CD8-positive, alpha-beta memory T cell (primary cell): ENCODE measurements around the gene CELA3A. TPM values are rescaled to one million over a fixed set of nuclear protein-coding genes. Genes with fewer than 3 reads are reported as not detected.

ENCODE experiments used
- CTCF ChIA-PET: fragments of 350-600 bp; sonication (Branson Sonifier 250); formaldehyde crosslinking; loops from one replicate; lab custom pipeline; 2021; ENCODE audit warnings: antibody characterized with exemption; lab: Charles Lee
- POLR2A ChIA-PET: fragments of 350-600 bp; sonication (Branson Sonifier 250); formaldehyde crosslinking; loops from one replicate; lab custom pipeline; 2021; ENCODE audit warnings: antibody characterized with exemption; lab: Charles Lee
- DNase-seq, 5 donors: peaks; one replicate each; pipeline versions ENCODE4 v3.0.0 to v3.0.0-alpha.2; 2020 to 2022; ENCODE audit warnings: mixed read lengths in 1 of 5
- H3K27ac ChIP-seq: one replicate; pipeline ENCODE4 v1.7.0; 2013; ENCODE audit warnings: low read depth, mild to moderate bottlenecking, low read length, moderate library complexity
- H3K27me3 ChIP-seq: 2 replicates; pipeline ENCODE4 v1.7.0; 2013; ENCODE audit warnings: low read length, mild to moderate bottlenecking; ENCODE audit not compliant: insufficient read depth, poor library complexity, severe bottlenecking
- H3K36me3 ChIP-seq: 2 replicates; pipeline ENCODE4 v1.7.0; 2013; ENCODE audit warnings: mild to moderate bottlenecking, low read length, moderate library complexity; ENCODE audit not compliant: insufficient read depth
- H3K4me1 ChIP-seq: 2 replicates; pipeline ENCODE4 v1.7.0; 2013; ENCODE audit warnings: mild to moderate bottlenecking, low read length, moderate library complexity; ENCODE audit not compliant: insufficient read depth
- H3K4me3 ChIP-seq: 2 replicates; pipeline ENCODE4 v1.7.0; 2013; ENCODE audit warnings: mild to moderate bottlenecking, low read length
- H3K9me3 ChIP-seq: 2 replicates; pipeline ENCODE4 v1.7.0; 2013; ENCODE audit warnings: mild to moderate bottlenecking, low read length
- H3K27ac Mint-ChIP-seq, 8 donors: one replicate each; pipeline ENCODE4 v1.8.0; 2020 to 2021; ENCODE audit warnings: mixed read lengths in 8 of 8, mild to moderate bottlenecking in 6 of 8, inconsistent platforms in 3 of 8, moderate library complexity in 3 of 8
- H3K27me3 Mint-ChIP-seq, 2 donors: one replicate each; pipeline ENCODE4 v1.8.0; 2020 to 2021; ENCODE audit warnings: mixed read lengths in 2 of 2, mild to moderate bottlenecking in 1 of 2, moderate library complexity in 1 of 2
- H3K36me3 Mint-ChIP-seq, 3 donors: one replicate each; pipeline ENCODE4 v1.8.0; 2020 to 2021; ENCODE audit warnings: mixed read lengths in 3 of 3, inconsistent platforms in 1 of 3, mild to moderate bottlenecking in 1 of 3
- H3K4me1 Mint-ChIP-seq, 3 donors: one replicate each; pipeline ENCODE4 v1.8.0; 2020 to 2021; ENCODE audit warnings: mixed read lengths in 3 of 3, inconsistent platforms in 1 of 3, mild to moderate bottlenecking in 1 of 3
- H3K4me3 Mint-ChIP-seq, 7 donors: one replicate each; pipeline ENCODE4 v1.8.0; 2020 to 2021; ENCODE audit warnings: mixed read lengths in 7 of 7, mild to moderate bottlenecking in 6 of 7, moderate library complexity in 4 of 7, inconsistent platforms in 2 of 7
- H3K9me3 Mint-ChIP-seq, 5 donors: one replicate each; pipeline ENCODE4 v1.8.0; 2020 to 2022; ENCODE audit warnings: mixed read lengths in 5 of 5, mild to moderate bottlenecking in 3 of 5, moderate library complexity in 2 of 5, inconsistent platforms in 1 of 5
- polyA plus RNA-seq: library from polyadenylated mRNA; unstranded; fragments of 300-500 nt; fragmentation: Illumina TruSeq; gene quantifications from one replicate; pipeline ENCODE4 v1.2.3, GENCODE V29; 2021
- total RNA-seq, 2 experiments: library from RNA; stranded (reverse); gene quantifications; one replicate each; pipeline ENCODE4 v1.2.3, GENCODE V29; 2021

Gene CELA3A
- total and polyA plus RNA-seq, 3 experiments from 2014 or later = not detected

DNA sequence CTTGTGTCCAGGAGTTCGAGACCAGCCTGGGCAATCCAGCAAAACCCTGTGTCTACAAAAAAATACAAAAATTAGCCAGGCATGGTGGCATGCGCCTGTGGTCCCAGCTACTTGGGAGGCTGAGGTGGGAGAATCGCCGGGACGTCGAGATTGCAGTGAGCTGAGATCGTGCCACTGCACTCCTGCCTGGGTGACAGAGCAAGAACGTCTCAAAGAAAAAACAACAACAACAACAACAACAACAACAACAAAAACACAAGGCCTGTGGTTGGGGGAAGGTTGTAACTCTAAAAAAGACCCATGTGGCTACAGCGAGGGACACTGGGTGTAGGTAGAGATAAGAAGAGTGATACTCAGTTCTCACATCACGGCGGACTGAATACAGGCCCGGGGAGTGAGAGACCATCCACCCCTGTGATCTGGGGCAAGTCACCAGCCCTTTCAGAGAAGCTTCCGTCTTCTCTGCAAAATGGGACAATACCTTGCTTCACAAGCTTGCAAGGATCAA is 50.2 kb downstream of the CELA3A start:
- H3K27me3 Mint-ChIP-seq = peaks cover 0 to 2% of the 10 kb centered on the region in 2 donors
- peak overlapping the region; percentile 86 to 98 (median 89) for H3K4me3 Mint-ChIP-seq
- peaks cover 9 to 29% (median 10%) of the 10 kb centered on the region in 3 donors for H3K36me3 Mint-ChIP-seq
- H3K36me3 ChIP-seq = no peaks in the 10 kb centered on the region
- H3K9me3 ChIP-seq = no peaks in the 10 kb centered on the region
- H3K4me1 ChIP-seq = peaks cover 43% of the 10 kb centered on the region
- H3K27ac ChIP-seq = peak overlapping the region; percentile 87
- no peak for DNase-seq
- ChIA-PET POLR2A (interaction anchor here (0.6 to 6.0 kb wide), 6 partner anchors 7 to 268 kb away, joined by 3 to 139 read pairs (median 5); partner anchors contain the start of gene USP48), CTCF (interaction anchor here (1.2 to 8.5 kb wide), 6 partner anchors 10 to 39 kb away, joined by 3 to 77 read pairs (median 8); no protein-coding TSS in a partner anchor)
- H3K4me3 ChIP-seq = peak overlapping the region; percentile 35
- peaks cover 0 to 3% (median 0%) of the 10 kb centered on the region in 5 donors for H3K9me3 Mint-ChIP-seq
- peaks cover 44 to 61% (median 59%) of the 10 kb centered on the region in 3 donors for H3K4me1 Mint-ChIP-seq
- H3K27me3 ChIP-seq = no peaks in the 10 kb centered on the region
- peak overlapping the region in 7 of 8 donors; percentile 93 to 98 (median 96) for H3K27ac Mint-ChIP-seq

DNA sequence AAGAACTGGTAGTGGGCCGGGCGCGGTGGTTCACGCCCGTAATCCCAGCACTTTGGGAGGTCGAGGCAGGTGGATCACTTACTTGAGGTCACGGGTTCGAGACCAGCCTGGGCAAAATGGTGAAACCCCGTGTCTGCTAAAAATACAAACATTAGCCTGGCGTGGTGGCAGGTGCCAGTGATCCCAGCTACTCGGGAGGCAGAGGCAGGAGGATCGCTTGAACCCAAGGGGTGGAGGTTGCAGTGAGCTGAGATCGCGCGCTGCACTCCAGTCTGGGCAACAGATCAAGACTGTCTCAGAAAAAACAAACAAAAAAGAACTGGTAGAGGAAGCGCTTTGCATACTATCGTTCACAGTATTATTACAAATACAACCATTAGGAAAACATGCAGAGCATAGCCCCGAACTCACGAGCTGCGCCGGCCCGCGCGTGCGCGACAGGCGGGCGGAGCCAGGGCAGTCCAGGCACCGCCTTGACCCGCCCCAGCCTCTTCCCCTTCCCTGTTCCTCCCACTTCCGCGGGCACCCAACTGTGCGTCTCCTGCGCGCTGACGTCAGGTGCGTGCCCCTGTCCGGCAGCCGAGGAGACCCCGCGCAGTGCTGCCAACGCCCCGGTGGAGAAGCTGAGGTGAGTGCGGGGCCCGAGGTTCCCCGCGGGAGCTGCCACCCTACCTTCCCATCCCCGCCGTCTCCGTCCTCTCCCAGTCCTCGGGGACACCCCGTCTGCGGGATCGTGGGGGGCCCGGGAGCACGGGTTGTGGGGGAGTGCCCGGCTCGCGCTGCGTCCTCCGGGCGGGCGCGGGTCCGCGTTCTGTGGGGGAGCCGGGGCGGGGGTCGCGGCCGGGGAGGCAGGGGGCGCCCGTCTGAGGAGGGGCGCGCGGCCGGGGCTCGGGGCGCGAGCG is 50.9 kb downstream of the CELA3A start, which contains the start of gene CDC42:
CDC42 (plus strand) TSS at position 595 of the 902 bp plus-strand sequence. CDS start 25,770 bp downstream, outside the sequence.
- peak within 1 kb of the TSS; percentile 98 to 100 (median 100) for H3K4me3 Mint-ChIP-seq
- ChIA-PET CTCF (interaction anchor here (1.0 to 8.5 kb wide), 10 partner anchors 9 to 47 kb away, joined by 3 to 77 read pairs (median 3); no protein-coding TSS in a partner anchor), POLR2A (interaction anchor here (0.5 to 6.0 kb wide), 15 partner anchors 8 to 1548 kb away, joined by 3 to 139 read pairs (median 4); partner anchors contain the start of gene USP48)
- peak within 1 kb of the TSS; percentile 83 for H3K4me3 ChIP-seq
- peak; percentile 94 to 98 (median 97) for DNase-seq
- peak within 1 kb of the TSS; percentile 87 for H3K27ac ChIP-seq
- H3K27me3 ChIP-seq = no peaks in the 10 kb centered on the region
- H3K27me3 Mint-ChIP-seq = peaks cover 0 to 2% of the 10 kb centered on the region in 2 donors
- no peaks in the 10 kb centered on the region for H3K9me3 ChIP-seq
- H3K36me3 ChIP-seq = no peaks in the 10 kb centered on the region
- peaks cover 51 to 68% (median 66%) of the 10 kb centered on the region in 3 donors for H3K4me1 Mint-ChIP-seq
- peaks cover 50% of the 10 kb centered on the region for H3K4me1 ChIP-seq
- peaks cover 0 to 3% (median 0%) of the 10 kb centered on the region in 5 donors for H3K9me3 Mint-ChIP-seq
- peaks cover 10 to 36% (median 12%) of the 10 kb centered on the region in 3 donors for H3K36me3 Mint-ChIP-seq
- H3K27ac Mint-ChIP-seq = peak within 1 kb of the TSS; percentile 99 to 100 (median 100)

DNA sequence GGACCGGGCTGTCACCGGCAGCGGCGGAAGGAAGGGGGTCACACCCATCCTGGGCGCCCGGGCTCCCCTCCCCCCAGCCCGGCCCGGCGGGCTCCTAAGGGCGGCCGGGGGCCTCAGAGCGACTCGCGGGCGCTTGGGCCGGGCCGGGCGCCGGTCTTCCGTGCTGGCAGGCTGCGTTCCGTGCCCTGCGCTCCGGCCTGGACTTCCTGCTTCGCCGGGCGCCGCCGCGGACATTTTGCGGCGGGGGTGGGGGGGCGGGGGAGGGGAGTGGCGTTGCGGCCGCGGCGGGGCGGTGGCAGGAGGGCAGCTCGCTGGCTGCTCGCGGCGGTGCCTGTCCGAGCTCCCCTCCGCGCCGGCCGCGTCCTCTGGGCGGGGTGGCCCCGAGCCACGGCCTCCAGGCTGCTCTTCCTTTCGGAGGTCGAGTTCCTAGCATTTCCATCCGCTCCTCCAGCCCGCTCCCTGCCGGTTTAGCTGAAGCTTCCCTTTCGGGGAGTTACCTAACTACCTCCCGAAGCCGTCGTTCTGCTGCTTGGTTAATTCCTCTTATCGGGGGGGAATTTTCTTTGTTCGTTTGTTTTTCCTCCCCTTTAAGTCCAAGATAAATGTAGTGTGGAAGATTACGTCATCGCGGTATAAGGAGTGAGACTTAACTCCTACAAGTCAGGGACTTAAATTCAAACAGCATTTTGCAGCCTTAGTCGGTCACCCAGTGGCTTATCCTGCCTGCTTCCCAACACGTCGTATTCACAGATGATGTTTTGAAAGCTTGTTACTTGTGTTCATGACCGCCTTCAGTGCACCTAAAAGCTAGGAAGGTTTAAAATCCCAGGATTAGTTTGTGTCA is 51.8 kb downstream of the CELA3A start:
- POLR2A ChIA-PET = interaction anchor here (0.5 to 6.0 kb wide), 14 partner anchors 13 to 1548 kb away, joined by 3 to 139 read pairs (median 4); partner anchors contain the start of gene USP48
- peak overlapping the region; percentile 83 for H3K4me3 ChIP-seq
- peak overlapping the region; percentile 87 for H3K27ac ChIP-seq
- Mint-ChIP-seq H3K4me1 (peaks cover 58 to 72% (median 72%) of the 10 kb centered on the region in 3 donors), H3K27me3 (peaks cover 0 to 2% of the 10 kb centered on the region in 2 donors), H3K27ac (peak overlapping the region; percentile 99 to 100 (median 100)), H3K4me3 (peak overlapping the region; percentile 98 to 100 (median 100)), H3K36me3 (peaks cover 10 to 43% (median 13%) of the 10 kb centered on the region in 3 donors), H3K9me3 (peaks cover 0 to 3% (median 0%) of the 10 kb centered on the region in 5 donors)
- no peaks in the 10 kb centered on the region for H3K9me3 ChIP-seq
- CTCF ChIA-PET = interaction anchor here (1.0 to 8.5 kb wide), 9 partner anchors 8 to 46 kb away, joined by 3 to 77 read pairs (median 3); no protein-coding TSS in a partner anchor
- no peaks in the 10 kb centered on the region for H3K27me3 ChIP-seq
- H3K4me1 ChIP-seq = peaks cover 58% of the 10 kb centered on the region
- no peaks in the 10 kb centered on the region for H3K36me3 ChIP-seq
- DNase-seq = peak; percentile 36 to 74 (median 71)

DNA sequence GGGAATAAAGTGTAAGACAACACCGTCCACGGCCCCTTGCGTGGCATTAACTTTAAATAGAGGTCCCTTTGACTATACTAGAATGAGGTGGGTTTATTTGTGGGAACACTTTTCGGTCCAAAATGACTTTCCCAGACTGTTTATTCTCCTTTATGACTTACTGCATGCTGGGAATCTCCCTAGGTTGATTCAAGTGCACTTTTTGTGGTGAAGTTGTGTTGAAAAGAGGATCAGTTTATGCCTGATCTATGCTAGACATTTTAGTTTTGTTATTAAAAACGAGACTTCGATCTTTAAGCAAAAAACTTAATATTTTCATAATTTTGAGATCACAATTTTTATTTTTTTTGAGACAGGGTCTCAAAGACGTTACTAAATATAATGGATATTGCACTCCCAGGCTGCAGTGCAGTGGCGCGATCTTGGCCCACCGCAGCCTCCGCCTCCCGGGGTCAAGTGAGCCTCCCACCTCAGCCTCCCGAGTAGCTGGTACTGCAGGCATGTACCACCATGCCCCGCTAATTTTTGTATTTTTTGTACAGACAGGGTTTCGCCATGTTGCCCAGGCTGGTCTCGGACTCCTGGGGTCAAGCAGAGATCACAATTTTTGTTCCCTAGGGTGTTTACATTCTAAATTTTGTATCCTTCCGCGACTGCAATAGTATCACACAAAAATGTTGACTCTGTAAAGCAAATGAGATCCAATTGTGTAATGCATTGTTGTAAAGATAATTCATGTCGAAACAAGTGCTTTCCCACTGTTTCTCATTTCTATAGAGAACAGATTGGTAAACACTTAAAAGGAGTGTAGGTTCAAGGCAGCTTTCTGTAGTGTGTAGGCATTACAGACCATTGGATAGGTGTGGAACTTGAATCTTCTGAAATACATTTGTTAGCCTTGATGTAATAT is 52.7 kb downstream of the CELA3A start:
- Mint-ChIP-seq H3K36me3 (peaks cover 10 to 45% (median 13%) of the 10 kb centered on the region in 3 donors), H3K27ac (peak overlapping the region; percentile 99 to 100 (median 100)), H3K9me3 (peaks cover 0 to 3% (median 0%) of the 10 kb centered on the region in 5 donors), H3K4me3 (peak overlapping the region; percentile 98 to 100 (median 100)), H3K27me3 (peaks cover 0 to 2% of the 10 kb centered on the region in 2 donors), H3K4me1 (peaks cover 54 to 68% (median 68%) of the 10 kb centered on the region in 3 donors)
- Histone ChIP-seq H3K27ac (peak overlapping the region; percentile 87), H3K4me3 (peak overlapping the region; percentile 83), H3K36me3 (no peaks in the 10 kb centered on the region), H3K9me3 (no peaks in the 10 kb centered on the region), H3K27me3 (no peaks in the 10 kb centered on the region), H3K4me1 (peaks cover 54% of the 10 kb centered on the region)
- DNase-seq = no peak
- ChIA-PET CTCF (interaction anchor here (0.6 to 8.5 kb wide), 6 partner anchors 15 to 910 kb away, joined by 3 to 77 read pairs (median 8); no protein-coding TSS in a partner anchor), POLR2A (interaction anchor here (0.6 to 6.0 kb wide), 11 partner anchors 14 to 289 kb away, joined by 3 to 139 read pairs (median 6); no protein-coding TSS in a partner anchor)

DNA sequence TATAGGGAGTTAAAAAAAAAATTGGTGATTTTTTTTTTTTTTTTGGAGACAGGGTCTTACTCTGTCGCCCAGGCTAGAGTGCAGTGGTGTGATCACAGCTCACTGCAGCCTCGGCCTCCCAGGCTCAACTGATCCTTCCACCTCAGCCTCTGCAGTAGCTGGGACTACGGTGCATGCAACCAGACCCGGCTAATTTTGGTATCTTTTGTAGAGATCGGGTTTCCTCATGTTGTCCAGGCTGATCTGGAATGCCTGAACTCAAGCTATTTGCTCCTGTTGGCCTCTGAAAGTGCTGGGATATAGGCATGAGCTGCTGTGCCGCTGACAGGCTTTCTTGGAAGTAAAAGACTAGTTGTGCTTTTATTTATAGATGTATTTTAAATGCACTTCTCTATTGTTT is 54.0 kb downstream of the CELA3A start:
- Histone ChIP-seq H3K27ac (no peak overlapping the region), H3K27me3 (no peaks in the 10 kb centered on the region), H3K9me3 (no peaks in the 10 kb centered on the region), H3K4me3 (peak overlapping the region; percentile 5), H3K36me3 (no peaks in the 10 kb centered on the region), H3K4me1 (peaks cover 64% of the 10 kb centered on the region)
- no peak for DNase-seq
- peaks cover 10 to 52% (median 13%) of the 10 kb centered on the region in 3 donors for H3K36me3 Mint-ChIP-seq
- H3K27me3 Mint-ChIP-seq = peaks cover 0 to 2% of the 10 kb centered on the region in 2 donors
- H3K4me3 Mint-ChIP-seq = peak overlapping the region; percentile 60 to 87 (median 79)
- H3K27ac Mint-ChIP-seq = peak overlapping the region; percentile 63 to 97 (median 90)
- H3K9me3 Mint-ChIP-seq = peaks cover 0 to 3% (median 0%) of the 10 kb centered on the region in 5 donors
- POLR2A ChIA-PET = interaction anchor here (1.6 to 6.0 kb wide), 3 partner anchors 16 to 50 kb away, joined by 7 to 139 read pairs (median 13); no protein-coding TSS in a partner anchor
- CTCF ChIA-PET = interaction anchor here (1.0 to 8.5 kb wide), 2 partner anchors 32 to 50 kb away, joined by 3 to 77 read pairs; no protein-coding TSS in a partner anchor
- H3K4me1 Mint-ChIP-seq = peaks cover 63 to 77% (median 75%) of the 10 kb centered on the region in 3 donors

DNA sequence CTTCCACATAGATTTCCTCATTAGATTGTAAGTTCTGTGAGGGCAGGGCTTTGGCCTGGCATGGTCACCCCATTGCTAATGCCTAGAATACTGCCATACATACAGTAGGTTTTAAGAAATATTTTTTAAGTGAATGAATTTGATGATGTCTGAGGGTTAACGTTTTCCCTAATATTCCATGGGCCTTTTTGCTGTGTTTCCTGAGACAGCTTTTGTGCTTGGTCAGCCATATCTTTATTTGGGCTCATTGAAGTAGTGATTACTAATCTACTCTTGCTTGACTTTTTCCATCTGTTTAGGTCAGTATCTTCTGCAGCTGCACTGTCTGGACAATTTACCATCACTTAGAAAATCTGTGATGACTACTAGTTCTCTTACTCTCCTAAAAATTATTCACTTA is 54.6 kb downstream of the CELA3A start:
- H3K36me3 Mint-ChIP-seq = peaks cover 10 to 55% (median 13%) of the 10 kb centered on the region in 3 donors
- peaks cover 68 to 83% (median 81%) of the 10 kb centered on the region in 3 donors for H3K4me1 Mint-ChIP-seq
- Histone ChIP-seq H3K9me3 (no peaks in the 10 kb centered on the region), H3K36me3 (no peaks in the 10 kb centered on the region), H3K4me3 (peak overlapping the region; percentile 6), H3K27me3 (no peaks in the 10 kb centered on the region), H3K27ac (no peak overlapping the region), H3K4me1 (peaks cover 70% of the 10 kb centered on the region)
- H3K27me3 Mint-ChIP-seq = peaks cover 0 to 2% of the 10 kb centered on the region in 2 donors
- peak overlapping the region; percentile 60 to 87 (median 79) for H3K4me3 Mint-ChIP-seq
- ChIA-PET POLR2A (interaction anchor here (1.6 to 6.0 kb wide), 2 partner anchors 16 to 31 kb away, joined by 7 to 139 read pairs; no protein-coding TSS in a partner anchor), CTCF (interaction anchor here (8.5 kb wide), 1 partner anchor 32 kb away, joined by 77 read pairs; no protein-coding TSS in a partner anchor)
- H3K27ac Mint-ChIP-seq = peak overlapping the region; percentile 25 to 97 (median 90)
- DNase-seq = no peak
- peaks cover 0 to 3% (median 0%) of the 10 kb centered on the region in 5 donors for H3K9me3 Mint-ChIP-seq
